Transverse colon (tissue), 4 donors: ENCODE results near the gene H2BW2. TPM values are rescaled to one million over a fixed set of nuclear protein-coding genes. Genes with fewer than 3 reads are reported as not detected.

Experiments used
- DNase-seq: peaks from one replicate; pipeline ENCODE4 v3.0.0-alpha.2; 2019
- H3K27ac ChIP-seq, 4 donors: fragments of 200-600 bp; sonication (generic); 2 replicates each; pipeline ENCODE4 v1.5.1; 2016 to 2018; ENCODE audit warnings: inconsistent platforms in 4 of 4
- H3K27me3 ChIP-seq: fragments of 200-600 bp; sonication (generic); 2 replicates; pipeline ENCODE4 v1.5.1; 2017; ENCODE audit warnings: inconsistent platforms
- H3K36me3 ChIP-seq, 4 donors: fragments of 200-600 bp; sonication (generic); 2 replicates each; pipeline ENCODE4 v1.5.1; 2017 to 2019; ENCODE audit warnings: inconsistent platforms in 4 of 4
- H3K4me1 ChIP-seq, 4 donors: fragments of 200-600 bp; sonication (generic); 2 replicates each; pipeline ENCODE4 v1.5.1; 2017 to 2020; ENCODE audit warnings: inconsistent platforms in 4 of 4
- H3K4me3 ChIP-seq, 4 donors: fragments of 200-600 bp; sonication (generic); 1 replicate in 1 of 4; 2 replicates in 3 of 4; pipeline versions ENCODE4 v1.5.1 to v1.6.1; 2017 to 2019; ENCODE audit warnings: inconsistent platforms in 4 of 4
- H3K9me3 ChIP-seq, 2 donors: fragments of 200-600 bp; sonication (generic); 2 replicates each; pipeline ENCODE4 v1.5.1; 2017 to 2019; ENCODE audit warnings: inconsistent platforms in 2 of 2
- CTCF ChIP-seq, 5 experiments: fragments of 200-600 bp in 3 of 5; fragments of 450-650 bp in 2 of 5; sonication (generic) in 3 of 5; IDR thresholded peaks; 1 replicate in 2 of 5; 2 replicates in 3 of 5; pipeline ENCODE4 v1.5.1; 2016 to 2017; ENCODE audit warnings: antibody characterized with exemption in 5 of 5, inconsistent platforms in 3 of 5, mild to moderate bottlenecking in 2 of 5, moderate library complexity in 1 of 5
- EP300 ChIP-seq: sonication (generic); formaldehyde crosslinking; IDR thresholded peaks from one replicate; pipeline ENCODE4 v1.6.1; 2017; ENCODE audit warnings: antibody characterized with exemption, low read depth
- POLR2A ChIP-seq: fragments of 450-650 bp; IDR thresholded peaks from one replicate; pipeline ENCODE4 v1.6.1; 2016; ENCODE audit warnings: antibody characterized with exemption, mild to moderate bottlenecking, moderate library complexity
- POLR2AphosphoS5 ChIP-seq, 3 donors: sonication (generic); formaldehyde crosslinking; IDR thresholded peaks; one replicate each; pipeline ENCODE4 v1.6.1; 2016; ENCODE audit warnings: antibody characterized with exemption in 3 of 3
- WGBS, 2 donors: methylation state at CpG; one replicate each; pipeline ENCODE4 v1.1.5; 2018; ENCODE audit warnings: low coverage in 1 of 2; 5-methylcytosine and 5-hydroxymethylcytosine counted together
- in situ Hi-C, 4 donors: fragments of 200-750 bp; cut with MboI; loops; one replicate each; pipeline versions ENCODE4 v1.15.0 to v1.15.1; 2017; ENCODE audit warnings: low sequenced_read_pairs in 3 of 4, low pct_ligation_motif_present in 1 of 4, low pct_unique_long_range_greater_than_20kb in 1 of 4
- intact Hi-C: fragments of 100-400 bp; cut with DNase I; formaldehyde crosslinking; loops from one replicate; pipeline ENCODE4 v1.15.1; 2023; ENCODE audit warnings: low total_unique reads
- total RNA-seq, 4 donors: library from RNA; depleted of rRNA; stranded (reverse); fragments of >200 nt; gene quantifications; one replicate each; pipeline ENCODE4 v1.1.0, GENCODE V29; 2016

The H2BW2 gene
- not detected for total RNA-seq

GRCh38 chrX:104039689-104040505 lies at the start of gene H2BW2:
H2BW2 (plus strand) TSS chrX:104039956; CDS start chrX:104039995, 39 bp downstream.
- in situ Hi-C loops = no loop called here
- 88% methylated on average over 39 of the region's 39 CpGs; no CpG with 5 or more reads in 1 of the 2 donors for WGBS, 2 donors

GRCh38 chrX:103999234-103999633 lies 40.5 kb upstream of the H2BW2 start:
- TF ChIP-seq EP300 = no peak
- TF ChIP-seq POLR2AphosphoS5 (IDR thresholded peaks at IDR 0.05) = no peak
- TF ChIP-seq POLR2A = no peak
- no peak for TF ChIP-seq CTCF (IDR thresholded peaks at IDR 0.05)
- Histone ChIP-seq H3K27ac (no peak overlapping the region), H3K9me3 (no peaks in the 10 kb centered on the region), H3K27me3 (no peaks in the 10 kb centered on the region), H3K4me3 (no peak overlapping the region), H3K4me1 (no peaks in the 10 kb centered on the region), H3K36me3 (no peaks in the 10 kb centered on the region)
- in situ Hi-C loops (no loop called here), intact Hi-C loops (no loop called here)
- WGBS, 2 donors = 37 to 44% methylated on average over 4 to 5 of the region's 5 CpGs
- no peak for DNase-seq

More at GRCh38 chrX:104039689-104040505, at the start of gene H2BW2:
- Histone ChIP-seq H3K4me1 (no peaks in the 10 kb centered on the region), H3K27ac (no peak within 1 kb of the TSS), H3K27me3 (no peaks in the 10 kb centered on the region), H3K9me3 (no peaks in the 10 kb centered on the region), H3K4me3 (no peak within 1 kb of the TSS), H3K36me3 (no peaks in the 10 kb centered on the region)
- intact Hi-C loops = no loop called here
- no peak for TF ChIP-seq POLR2AphosphoS5 (IDR thresholded peaks at IDR 0.05)
- TF ChIP-seq EP300 = no peak
- no peak for TF ChIP-seq POLR2A
- TF ChIP-seq CTCF (IDR thresholded peaks at IDR 0.05) = no peak
- no peak for DNase-seq

GRCh38 chrX:104008831-104009230 lies 30.9 kb upstream of the H2BW2 start:
- Histone ChIP-seq H3K4me1 (no peaks in the 10 kb centered on the region), H3K27me3 (no peaks in the 10 kb centered on the region), H3K36me3 (no peaks in the 10 kb centered on the region), H3K9me3 (no peaks in the 10 kb centered on the region), H3K27ac (no peak overlapping the region), H3K4me3 (no peak overlapping the region)
- WGBS, 2 donors = 67% methylated on average over 5 of the region's 5 CpGs; no CpG with 5 or more reads in 1 of the 2 donors
- no peak for DNase-seq
- intact Hi-C loops = no loop called here
- in situ Hi-C loops = no loop called here
- TF ChIP-seq POLR2AphosphoS5 (IDR thresholded peaks at IDR 0.05) (no peak), EP300 (no peak)

- Histone ChIP-seq H3K9me3 (no peaks in the 10 kb centered on the region), H3K4me3 (no peak overlapping the region), H3K27me3 (no peaks in the 10 kb centered on the region), H3K27ac (no peak overlapping the region), H3K4me1 (no peaks in the 10 kb centered on the region), H3K36me3 (no peaks in the 10 kb centered on the region)
- 94% methylated on average over 24 of the region's 24 CpGs; no CpG with 5 or more reads in 1 of the 2 donors for WGBS, 2 donors
- no peak for DNase-seq
- TF ChIP-seq POLR2A (no peak), CTCF (IDR thresholded peaks at IDR 0.05) (no peak), EP300 (no peak)
- in situ Hi-C loops = loop anchor here in 1 of 4 donors (5.0 kb wide), 1 partner anchor 91 kb away; no protein-coding TSS in a partner anchor
- intact Hi-C loops = no loop called here
Observed at GRCh38 chrX:104013158-104013557, 26.6 kb upstream of the H2BW2 start.
